Muscle of arm (tissue), 12 donors: ENCODE data around the gene OAS3. TPM values are rescaled to one million over a fixed set of nuclear protein-coding genes. Genes with fewer than 3 reads are reported as not detected.
"Not testable (repeated sequence)": the region's sequence is repeated elsewhere in the genome, so short reads cannot be mapped to it uniquely, and the experiment has no call there.

Source experiments
- DNase-seq: peaks from one replicate; pipeline ENCODE4 v3.0.0-alpha.2; 2013
- polyA plus RNA-seq, 12 donors: library from polyadenylated mRNA; unstranded; fragments of 120-200 nt; gene quantifications; one replicate each; pipeline ENCODE4 v1.2.1, GENCODE V29; 2013; ENCODE audit not compliant: insufficient read length in 12 of 12

Gene OAS3
- polyA plus RNA-seq, 12 donors = 3.5 to 9.6 (median 6.3) TPM; not detected in 1

DNA sequence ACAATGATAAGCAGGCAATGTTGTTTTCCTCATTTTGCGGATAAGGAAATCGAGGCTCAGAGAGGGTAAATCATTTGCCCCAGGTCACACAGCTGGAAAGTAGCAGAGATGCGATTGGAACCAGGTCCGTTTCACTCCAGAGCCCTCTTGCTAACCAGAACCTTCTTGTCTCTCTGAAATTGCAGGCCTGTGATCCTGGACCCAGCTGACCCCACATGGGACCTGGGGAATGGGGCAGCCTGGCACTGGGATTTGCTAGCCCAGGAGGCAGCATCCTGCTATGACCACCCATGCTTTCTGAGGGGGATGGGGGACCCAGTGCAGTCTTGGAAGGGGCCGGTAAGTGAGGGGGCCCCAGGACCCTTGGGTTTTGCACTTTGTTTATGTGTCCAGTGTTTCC is 9.5 kb downstream of the OAS3 start:
- DNase-seq = no peak

DNA sequence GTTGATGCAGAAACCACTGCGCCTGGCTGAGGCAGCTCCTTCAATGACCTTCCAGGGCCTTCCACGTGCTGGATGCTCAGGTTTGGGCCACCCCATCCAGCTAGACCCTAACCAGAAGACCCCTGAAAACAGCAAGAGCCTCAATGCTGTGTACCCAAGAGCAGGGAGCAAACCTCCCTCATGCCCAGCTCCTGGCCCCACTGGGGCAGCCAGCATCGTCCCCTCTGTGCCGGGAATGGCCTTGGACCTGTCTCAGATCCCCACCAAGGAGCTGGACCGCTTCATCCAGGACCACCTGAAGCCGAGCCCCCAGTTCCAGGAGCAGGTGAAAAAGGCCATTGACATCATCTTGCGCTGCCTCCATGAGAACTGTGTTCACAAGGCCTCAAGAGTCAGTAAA is 10.5 kb downstream of the OAS3 start:
- DNase-seq = no peak

DNA sequence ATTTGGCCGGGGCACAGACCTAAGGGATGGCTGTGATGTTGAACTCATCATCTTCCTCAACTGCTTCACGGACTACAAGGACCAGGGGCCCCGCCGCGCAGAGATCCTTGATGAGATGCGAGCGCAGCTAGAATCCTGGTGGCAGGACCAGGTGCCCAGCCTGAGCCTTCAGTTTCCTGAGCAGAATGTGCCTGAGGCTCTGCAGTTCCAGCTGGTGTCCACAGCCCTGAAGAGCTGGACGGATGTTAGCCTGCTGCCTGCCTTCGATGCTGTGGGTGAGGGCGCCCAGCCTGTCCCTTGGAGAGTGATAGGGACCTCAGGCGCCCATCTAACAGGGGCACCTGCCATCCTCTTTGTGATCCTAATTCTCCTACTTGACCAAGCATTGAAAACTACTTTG is 12.4 kb downstream of the OAS3 start:
- no peak for DNase-seq

DNA sequence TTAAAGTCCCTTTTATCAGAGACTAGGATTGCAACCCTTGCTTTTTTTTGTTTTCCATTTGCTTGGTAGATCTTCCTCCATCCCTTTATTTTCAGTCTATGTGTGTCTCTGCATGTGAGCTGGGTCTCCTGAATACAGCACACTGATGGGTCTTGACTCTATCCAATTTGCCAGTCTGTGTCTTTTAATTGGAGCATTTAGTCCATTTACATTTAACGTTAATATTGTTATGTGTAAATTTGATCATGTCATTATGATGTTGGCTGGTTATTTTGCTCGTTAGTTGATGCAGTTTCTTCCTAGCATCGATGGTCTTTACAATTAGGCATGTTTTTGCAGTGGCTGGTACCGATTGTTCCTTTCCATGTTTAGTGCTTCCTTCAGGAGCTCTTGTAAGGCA is 18.9 kb downstream of the OAS3 start:
- DNase-seq = not testable (repeated sequence)

DNA sequence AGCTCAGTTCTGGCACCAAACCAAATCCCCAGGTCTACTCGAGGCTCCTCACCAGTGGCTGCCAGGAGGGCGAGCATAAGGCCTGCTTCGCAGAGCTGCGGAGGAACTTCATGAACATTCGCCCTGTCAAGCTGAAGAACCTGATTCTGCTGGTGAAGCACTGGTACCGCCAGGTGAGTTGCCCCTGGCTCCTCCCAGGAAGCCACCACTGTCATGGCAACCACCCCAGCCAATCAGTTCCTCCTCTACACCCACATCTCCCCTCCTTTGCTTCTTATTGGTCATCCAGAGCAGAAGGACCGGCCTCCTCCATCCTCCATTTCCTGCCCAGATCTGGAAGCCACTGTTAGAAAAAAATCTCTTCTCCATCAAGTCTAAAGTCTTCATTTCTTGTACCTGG is 22.8 kb downstream of the OAS3 start:
- DNase-seq = no peak

DNA sequence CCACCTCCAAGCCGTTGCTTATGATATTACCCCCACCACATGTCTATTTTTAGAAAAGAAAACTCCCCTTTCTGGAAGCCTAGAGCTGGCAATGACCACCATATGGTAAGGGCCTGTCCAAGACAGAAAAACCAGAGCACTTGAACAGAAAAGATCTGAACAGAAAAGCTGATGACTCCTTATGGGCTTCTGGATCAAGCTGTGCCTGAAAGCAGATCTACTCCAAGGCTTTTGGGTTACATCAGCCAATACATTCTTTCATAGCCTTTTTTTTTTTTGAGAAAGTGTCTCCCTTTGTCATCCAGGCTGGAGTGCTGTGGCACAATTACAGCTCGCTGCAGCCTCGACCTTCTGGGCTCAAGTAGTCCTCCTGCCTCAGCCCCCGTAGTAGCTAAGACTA is 23.3 kb downstream of the OAS3 start:
- no peak for DNase-seq

DNA sequence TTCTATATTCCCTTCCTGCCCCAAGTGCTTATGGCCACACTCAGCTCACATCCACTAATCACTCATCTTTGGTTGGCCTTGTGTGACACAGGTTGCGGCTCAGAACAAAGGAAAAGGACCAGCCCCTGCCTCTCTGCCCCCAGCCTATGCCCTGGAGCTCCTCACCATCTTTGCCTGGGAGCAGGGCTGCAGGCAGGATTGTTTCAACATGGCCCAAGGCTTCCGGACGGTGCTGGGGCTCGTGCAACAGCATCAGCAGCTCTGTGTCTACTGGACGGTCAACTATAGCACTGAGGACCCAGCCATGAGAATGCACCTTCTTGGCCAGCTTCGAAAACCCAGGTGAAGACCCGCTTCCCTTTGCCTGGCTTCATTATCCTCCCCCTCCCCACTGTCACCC is 24.3 kb downstream of the OAS3 start:
- no peak for DNase-seq

DNA sequence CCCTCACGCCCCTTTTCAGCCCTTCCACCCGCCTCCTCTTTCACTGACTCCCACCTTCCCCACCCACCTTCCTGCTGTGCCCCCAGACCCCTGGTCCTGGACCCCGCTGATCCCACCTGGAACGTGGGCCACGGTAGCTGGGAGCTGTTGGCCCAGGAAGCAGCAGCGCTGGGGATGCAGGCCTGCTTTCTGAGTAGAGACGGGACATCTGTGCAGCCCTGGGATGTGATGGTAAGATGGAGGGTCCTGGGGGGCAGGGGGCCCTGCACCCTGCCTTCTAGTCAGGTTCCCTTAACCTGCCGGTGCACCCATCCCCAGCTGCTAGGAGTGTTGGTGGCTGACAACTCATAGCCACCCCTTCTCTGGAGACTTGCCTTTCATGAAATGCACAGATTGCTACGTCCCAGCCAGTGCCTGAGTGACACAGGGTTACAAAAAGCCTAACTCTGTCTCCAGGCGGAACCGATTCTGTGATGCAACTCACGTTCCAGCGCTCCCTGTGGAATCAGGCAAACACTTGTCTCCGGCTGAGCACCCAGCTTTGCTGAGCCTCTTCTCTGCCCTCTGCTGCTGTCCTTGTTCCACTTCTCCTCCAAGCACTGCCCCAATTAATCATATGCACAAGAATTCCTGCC is 25.1 kb downstream of the OAS3 start:
- no peak for DNase-seq

DNA sequence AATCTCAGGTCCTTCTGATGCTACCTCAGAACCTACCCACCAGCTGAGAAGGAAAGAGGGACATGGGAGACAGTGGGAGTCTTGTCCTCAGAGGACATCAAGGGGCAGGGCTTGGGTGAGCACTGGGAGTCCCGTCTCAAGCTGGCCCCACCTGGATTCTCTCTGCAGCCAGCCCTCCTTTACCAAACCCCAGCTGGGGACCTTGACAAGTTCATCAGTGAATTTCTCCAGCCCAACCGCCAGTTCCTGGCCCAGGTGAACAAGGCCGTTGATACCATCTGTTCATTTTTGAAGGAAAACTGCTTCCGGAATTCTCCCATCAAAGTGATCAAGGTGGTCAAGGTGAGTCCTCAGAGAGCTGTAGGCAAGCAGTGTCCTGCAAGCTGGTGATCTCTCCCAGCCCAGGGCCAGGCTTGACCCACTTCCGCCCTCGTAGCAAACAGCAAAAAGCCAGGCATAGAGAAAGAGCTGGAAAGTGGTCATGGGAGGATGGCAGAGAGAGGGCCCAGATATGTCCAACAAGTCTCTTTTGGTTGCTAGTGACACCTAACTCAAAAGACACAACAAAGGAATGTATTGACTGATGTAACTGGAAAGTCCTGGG is 25.9 kb downstream of the OAS3 start:
- DNase-seq = no peak

DNA sequence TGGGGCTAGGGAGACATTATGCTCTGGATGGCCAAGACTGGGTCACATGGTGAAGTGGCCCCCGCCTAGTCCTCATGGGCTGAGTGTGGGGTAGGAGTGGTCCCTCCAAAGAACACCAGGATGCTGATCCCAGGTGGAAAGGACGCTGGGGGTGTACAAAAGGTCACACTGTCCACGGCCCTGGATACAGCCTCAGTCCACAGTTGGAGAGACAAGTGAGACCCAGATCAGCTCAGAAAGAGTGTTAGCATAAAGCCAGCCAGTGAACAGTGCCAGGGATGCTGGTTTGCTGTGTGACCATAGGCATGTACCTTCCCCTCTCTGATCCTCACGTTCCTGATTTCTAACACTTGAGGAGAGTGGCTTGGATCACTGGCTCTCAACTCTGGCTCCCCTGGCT is 26.6 kb downstream of the OAS3 start:
- no peak for DNase-seq

DNA sequence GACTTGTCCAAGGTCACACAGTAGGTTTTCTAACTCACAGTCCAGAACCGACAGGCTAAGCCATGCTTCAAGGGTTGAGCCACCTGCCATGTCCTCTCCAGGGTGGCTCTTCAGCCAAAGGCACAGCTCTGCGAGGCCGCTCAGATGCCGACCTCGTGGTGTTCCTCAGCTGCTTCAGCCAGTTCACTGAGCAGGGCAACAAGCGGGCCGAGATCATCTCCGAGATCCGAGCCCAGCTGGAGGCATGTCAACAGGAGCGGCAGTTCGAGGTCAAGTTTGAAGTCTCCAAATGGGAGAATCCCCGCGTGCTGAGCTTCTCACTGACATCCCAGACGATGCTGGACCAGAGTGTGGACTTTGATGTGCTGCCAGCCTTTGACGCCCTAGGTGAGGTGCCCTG is 27.4 kb downstream of the OAS3 start:
- DNase-seq = no peak

DNA sequence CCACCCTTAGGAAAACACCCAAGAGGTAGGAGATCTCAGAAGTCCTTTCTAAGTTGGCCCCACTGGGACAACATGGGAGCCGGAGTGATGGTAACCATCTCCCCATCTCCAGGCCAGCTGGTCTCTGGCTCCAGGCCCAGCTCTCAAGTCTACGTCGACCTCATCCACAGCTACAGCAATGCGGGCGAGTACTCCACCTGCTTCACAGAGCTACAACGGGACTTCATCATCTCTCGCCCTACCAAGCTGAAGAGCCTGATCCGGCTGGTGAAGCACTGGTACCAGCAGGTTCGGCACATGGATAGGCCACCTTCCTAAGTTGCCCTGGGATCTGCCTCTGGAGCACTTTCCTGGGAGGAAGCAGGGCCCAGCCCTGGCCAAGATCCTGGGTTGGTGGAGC is 29.0 kb downstream of the OAS3 start:
- no peak for DNase-seq

DNA sequence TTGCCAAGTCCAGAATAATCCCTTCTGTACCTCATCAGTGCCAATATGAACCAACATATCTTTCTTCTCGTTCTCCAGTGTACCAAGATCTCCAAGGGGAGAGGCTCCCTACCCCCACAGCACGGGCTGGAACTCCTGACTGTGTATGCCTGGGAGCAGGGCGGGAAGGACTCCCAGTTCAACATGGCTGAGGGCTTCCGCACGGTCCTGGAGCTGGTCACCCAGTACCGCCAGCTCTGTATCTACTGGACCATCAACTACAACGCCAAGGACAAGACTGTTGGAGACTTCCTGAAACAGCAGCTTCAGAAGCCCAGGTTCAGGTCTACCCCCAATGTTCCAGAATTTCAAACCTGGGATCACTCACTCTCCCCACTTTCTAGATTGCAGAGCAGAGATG is 29.6 kb downstream of the OAS3 start:
- no peak for DNase-seq

DNA sequence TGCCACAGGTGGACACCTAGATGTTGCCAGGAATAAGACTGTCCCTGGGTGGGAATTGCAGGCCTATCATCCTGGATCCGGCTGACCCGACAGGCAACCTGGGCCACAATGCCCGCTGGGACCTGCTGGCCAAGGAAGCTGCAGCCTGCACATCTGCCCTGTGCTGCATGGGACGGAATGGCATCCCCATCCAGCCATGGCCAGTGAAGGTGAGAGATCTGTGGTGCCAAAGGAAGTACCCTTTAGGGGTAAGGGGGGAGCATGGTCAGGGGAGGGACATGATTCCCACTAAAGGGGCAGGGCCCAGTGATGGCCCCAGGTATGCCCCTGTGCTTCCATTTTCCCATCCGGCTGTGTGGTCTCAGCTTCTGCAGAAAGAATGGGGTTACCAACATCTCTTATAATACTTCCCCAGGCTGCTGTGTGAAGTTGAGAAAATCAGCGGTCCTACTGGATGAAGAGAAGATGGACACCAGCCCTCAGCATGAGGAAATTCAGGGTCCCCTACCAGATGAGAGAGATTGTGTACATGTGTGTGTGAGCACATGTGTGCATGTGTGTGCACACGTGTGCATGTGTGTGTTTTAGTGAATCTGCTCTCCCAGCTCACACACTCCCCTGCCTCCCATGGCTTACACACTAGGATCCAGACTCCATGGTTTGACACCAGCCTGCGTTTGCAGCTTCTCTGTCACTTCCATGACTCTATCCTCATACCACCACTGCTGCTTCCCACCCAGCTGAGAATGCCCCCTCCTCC is 31.5 kb downstream of the OAS3 start:
- no peak for DNase-seq

DNA sequence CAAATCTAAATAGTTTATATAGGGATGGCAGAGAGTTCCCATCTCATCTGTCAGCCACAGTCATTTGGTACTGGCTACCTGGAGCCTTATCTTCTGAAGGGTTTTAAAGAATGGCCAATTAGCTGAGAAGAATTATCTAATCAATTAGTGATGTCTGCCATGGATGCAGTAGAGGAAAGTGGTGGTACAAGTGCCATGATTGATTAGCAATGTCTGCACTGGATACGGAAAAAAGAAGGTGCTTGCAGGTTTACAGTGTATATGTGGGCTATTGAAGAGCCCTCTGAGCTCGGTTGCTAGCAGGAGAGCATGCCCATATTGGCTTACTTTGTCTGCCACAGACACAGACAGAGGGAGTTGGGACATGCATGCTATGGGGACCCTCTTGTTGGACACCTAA is 32.1 kb downstream of the OAS3 start:
- DNase-seq = no peak

DNA sequence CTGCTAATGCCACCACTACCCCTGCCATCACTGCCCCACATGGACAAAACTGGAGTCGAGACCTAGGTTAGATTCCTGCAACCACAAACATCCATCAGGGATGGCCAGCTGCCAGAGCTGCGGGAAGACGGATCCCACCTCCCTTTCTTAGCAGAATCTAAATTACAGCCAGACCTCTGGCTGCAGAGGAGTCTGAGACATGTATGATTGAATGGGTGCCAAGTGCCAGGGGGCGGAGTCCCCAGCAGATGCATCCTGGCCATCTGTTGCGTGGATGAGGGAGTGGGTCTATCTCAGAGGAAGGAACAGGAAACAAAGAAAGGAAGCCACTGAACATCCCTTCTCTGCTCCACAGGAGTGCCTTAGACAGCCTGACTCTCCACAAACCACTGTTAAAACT is 33.0 kb downstream of the OAS3 start:
- DNase-seq = peak; percentile 7

DNA sequence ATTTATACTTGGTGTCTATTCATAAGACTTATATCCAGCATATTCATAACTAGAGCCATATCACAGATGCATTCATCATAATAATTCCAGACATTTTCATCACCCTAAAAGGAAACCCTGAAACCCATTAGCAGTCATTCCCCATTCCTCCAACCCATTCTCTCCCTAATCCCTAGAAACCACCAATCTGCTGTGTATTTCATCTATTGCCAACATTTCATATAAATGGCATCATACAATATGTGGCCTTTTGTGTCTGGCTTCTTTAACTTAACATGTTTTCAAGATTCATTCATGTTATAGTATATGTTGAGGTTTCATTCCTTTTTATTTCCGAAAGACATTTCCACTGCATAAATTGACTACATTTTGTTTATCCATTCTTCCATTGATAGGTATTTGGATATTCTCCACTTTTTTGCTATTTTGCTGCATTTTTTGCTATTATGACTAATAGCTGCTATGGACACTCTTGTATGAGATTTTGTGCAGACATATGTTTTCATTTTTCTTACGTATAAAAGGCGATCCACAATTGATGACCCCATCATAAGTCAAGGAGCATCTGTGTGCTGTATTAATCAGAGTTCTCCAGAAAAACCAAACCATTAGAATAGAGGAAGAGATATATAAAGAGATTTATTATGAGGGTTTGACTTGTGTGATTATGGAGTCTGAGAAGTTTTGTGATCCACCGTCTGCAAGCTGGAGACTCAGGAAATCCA is 34.9 kb downstream of the OAS3 start:
- no peak for DNase-seq

DNA sequence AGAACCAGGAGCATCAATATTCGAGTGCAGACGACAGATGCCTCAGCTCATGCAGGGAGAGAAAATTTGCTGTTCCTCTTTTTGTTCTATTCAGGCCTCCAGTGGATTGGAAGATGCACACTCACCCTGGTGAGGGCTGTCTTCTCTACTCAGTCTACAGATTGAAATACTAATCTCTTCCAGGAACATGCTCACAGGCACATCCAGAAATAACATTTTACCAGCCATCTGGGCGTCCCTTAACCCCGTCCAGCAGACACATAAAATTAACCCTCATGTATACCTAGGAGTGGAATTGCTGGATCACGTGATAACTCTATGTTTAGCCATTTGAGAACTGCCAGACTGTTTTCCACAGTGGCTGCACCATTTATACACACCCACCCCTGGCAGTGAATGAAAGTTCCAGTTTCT is 35.6 kb downstream of the OAS3 start:
- no peak for DNase-seq

DNA sequence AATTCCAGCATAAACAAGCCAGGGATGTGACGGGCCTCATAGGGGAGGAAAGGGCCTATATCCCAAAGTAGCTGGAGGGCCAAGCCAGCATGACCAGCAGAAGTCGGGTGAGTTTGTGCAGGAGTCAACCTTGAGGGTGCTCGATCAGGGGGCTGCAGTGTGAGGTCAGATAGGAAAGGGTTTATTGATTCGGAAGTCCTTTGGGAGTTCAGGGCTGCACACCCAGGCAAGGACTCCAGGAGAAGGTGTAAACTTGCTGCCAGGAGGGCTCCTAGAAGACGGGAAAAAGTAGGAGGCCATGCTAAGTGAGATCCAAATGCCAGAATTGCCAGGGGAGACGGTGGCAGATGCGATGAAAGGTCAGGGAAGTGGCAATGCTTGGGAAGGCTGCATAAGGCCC is 36.6 kb downstream of the OAS3 start:
- DNase-seq = no peak

DNA sequence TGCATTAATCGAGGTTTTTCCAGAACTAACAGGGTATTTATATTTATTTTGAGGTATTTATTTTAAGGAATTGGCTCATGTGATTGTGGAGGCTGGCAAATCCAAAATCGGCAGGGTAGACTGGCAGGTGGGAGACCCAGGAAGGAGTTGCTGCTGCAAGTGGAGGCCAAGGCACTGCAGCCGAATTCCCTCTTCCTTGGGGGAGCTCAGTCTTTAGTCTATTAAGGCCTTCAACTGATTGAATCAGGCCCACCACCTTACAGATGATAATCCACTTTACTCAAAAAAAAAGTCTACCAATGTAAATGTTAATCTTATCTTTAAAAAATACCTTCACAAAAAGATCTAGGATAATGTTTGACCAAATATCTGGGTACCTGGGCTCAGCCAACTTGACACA is 38.9 kb downstream of the OAS3 start:
- no peak for DNase-seq

DNA sequence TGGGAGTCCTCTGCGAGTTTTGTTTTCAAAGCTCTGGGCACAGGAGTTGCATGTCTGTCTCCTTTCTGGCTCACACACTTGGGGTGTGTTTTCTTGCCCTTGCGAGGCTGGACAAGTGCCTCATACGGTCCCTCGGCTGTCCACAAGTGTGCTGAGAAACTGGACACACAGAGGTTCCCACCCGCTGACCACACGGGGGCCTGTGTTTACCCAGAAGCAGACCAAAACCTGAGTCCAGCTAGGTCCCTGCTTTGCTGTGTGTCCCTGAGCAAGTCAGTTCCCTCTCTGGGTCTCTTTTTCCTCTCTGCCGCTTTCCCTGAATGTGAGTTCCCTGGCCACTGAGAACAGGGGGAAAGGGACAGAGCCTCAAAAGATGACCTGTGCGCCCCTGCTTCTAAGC is 39.4 kb downstream of the OAS3 start:
- DNase-seq = no peak

DNA sequence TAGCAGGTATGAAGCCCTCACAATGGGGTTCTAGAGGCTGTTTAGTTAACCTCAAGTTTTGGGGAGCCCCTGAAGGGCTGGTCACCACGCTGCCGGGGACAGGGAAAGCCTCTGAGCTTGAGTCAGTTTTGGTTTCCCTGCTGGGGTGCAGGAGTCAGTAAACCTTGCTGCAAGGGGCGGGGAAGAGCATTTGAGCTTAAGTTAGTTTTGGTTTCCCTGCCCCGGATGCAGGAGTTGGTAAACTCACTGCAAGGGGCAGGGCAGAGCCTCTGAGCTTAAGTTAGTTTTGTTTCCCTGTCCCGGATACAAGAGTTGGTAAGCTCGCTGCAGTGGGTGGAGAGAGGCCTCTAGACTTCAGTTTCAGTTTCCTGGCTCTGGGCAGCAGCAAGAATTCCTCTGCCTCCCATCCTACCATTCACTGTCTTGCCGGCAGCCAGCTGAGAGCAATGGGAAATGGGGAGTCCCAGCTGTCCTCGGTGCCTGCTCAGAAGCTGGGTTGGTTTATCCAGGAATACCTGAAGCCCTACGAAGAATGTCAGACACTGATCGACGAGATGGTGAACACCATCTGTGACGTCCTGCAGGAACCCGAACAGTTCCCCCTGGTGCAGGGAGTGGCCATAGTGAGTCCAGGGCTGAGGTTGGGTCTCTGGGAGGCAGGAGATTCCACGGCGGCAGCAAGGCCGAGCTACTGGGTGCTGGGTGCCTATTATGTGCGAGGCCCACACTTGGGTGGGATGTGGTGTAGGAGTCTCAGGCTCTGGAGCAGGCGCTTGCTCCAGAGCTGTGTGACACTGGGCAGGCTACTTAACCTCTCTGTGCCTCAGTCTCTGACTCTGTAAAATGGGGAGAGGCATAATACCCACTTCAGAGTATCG is 40.1 kb downstream of the OAS3 start, which contains the start of gene OAS2:
Gene OAS2, plus strand, starts transcription at position 357 of the 878 bp plus-strand sequence. Its CDS starts 90 bp downstream, at position 447.
- peak; percentile 28 for DNase-seq
